Myocyte (in vitro differentiated cells): ENCODE measurements around the gene BMP8B. TPM values are rescaled to one million over a fixed set of nuclear protein-coding genes. Genes with fewer than 3 reads are reported as not detected.
"Not testable (repeated sequence)": the region's sequence is repeated elsewhere in the genome, so short reads cannot be mapped to it uniquely, and the experiment has no call there.

Experiments
- DNase-seq: peaks from one replicate; pipeline ENCODE4 v3.0.0-alpha.2; 2012; ENCODE audit warnings: low read depth
- polyA plus RNA-seq: library from polyadenylated mRNA; unstranded; fragments of >200 nt; gene quantifications from one replicate; pipeline ENCODE4 v1.2.1, GENCODE V29; 2012; ENCODE audit warnings: missing spikeins
- total RNA-seq: library from RNA; depleted of rRNA; stranded (reverse); fragments of >200 nt; gene quantifications from 2 replicates; pipeline ENCODE4 v1.2.3, GENCODE V29; 2014

The BMP8B gene
- total RNA-seq, result 4.1 and 5.0 TPM in 2 replicates
- 2.7 TPM for polyA plus RNA-seq

- peak; percentile 49 for DNase-seq
These were observed at the start of gene BMP8B for GRCh38 chr1:39788758-39789570. Gene BMP8B, minus strand, starts transcription at chr1:39788865. Its CDS starts 380 bp downstream, at chr1:39788485.

- no peak for DNase-seq
These were observed 48.0 kb upstream of the BMP8B start for GRCh38 chr1:39836595-39837110.

- DNase-seq, result peak; percentile 26
These were observed 47.4 kb upstream of the BMP8B start for GRCh38 chr1:39835935-39836594.

- DNase-seq, result no peak
These were observed 46.4 kb upstream of the BMP8B start for GRCh38 chr1:39835110-39835509.

- DNase-seq, result no peak
These were observed 45.1 kb upstream of the BMP8B start for GRCh38 chr1:39833621-39834385.

- no peak for DNase-seq
These were observed 44.5 kb upstream of the BMP8B start for GRCh38 chr1:39833121-39833520.

GRCh38 chr1:39832294-39832693 lies 43.6 kb upstream of the BMP8B start:
- no peak for DNase-seq

- no peak for DNase-seq
These were observed 41.3 kb upstream of the BMP8B start for GRCh38 chr1:39829791-39830533.

- DNase-seq, result no peak
These were observed 40.1 kb upstream of the BMP8B start for GRCh38 chr1:39828734-39829133.

GRCh38 chr1:39828255-39828654 lies 39.6 kb upstream of the BMP8B start:
- not testable (repeated sequence) for DNase-seq

GRCh38 chr1:39827201-39827600 lies 38.5 kb upstream of the BMP8B start:
- DNase-seq, result no peak

- DNase-seq, result no peak
These were observed 37.9 kb upstream of the BMP8B start for GRCh38 chr1:39826583-39826982.

- peak; percentile 43 for DNase-seq
These were observed 36.8 kb upstream of the BMP8B start for GRCh38 chr1:39825432-39825941.

- DNase-seq, result not testable (repeated sequence)
These were observed 34.8 kb upstream of the BMP8B start for GRCh38 chr1:39823450-39823849.

- no peak for DNase-seq
These were observed 33.5 kb upstream of the BMP8B start for GRCh38 chr1:39822146-39822545.

GRCh38 chr1:39819091-39819812 lies 30.6 kb upstream of the BMP8B start:
- DNase-seq, result no peak

- peak; percentile 34 for DNase-seq
These were observed 29.8 kb upstream of the BMP8B start for GRCh38 chr1:39818482-39818881.

- peak; percentile 52 for DNase-seq
These were observed 28.6 kb upstream of the BMP8B start for GRCh38 chr1:39817091-39817932.
